ENCODE results near the gene THG1L. TPM values are rescaled to one million over a fixed set of nuclear protein-coding genes. Genes with fewer than 3 reads are reported as not detected.

THG1L gene
- total and polyA plus RNA-seq, 2 donors (not counting 1 experiment from before 2014, with no cell fraction given), result 16.1 to 37.3 TPM

DNA sequence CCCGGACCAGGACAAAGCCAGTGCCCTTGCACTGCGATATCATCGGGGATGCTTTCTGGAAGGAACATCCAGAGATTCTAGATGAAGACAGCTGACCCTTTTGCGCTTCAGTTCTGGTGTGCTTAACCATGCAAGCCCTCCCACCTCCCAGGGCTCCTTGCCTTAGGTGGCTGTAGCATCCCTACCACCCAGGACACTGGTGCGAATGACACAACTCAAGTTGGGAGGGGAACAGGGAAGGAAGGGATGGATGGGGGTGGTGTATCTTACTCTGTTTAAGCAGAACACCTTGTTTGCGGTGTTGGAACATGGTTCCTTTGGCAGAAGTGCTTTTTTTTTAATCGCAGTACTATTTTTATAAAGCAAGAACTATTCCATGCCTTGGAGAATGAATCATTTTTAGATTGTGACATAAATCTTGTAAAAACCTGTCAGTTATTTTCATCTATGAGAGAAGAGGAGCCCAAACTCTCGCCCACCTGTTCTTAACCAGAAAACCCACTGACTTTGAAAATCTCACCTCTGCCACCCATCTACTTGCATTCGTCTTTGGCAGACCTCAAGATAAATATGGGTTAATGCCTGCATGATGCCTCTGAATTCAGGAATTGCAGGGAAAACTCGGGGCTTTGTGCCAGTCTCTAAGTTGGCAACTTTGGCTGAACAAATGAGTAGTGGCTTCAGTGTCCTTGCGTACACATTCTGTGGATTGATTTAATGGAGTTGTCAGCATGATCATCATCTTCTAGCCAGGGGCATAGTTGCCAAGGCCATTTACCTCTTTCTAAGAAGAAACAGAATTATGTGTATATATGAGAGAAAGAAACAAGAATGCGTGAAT is 8.4 kb downstream of the THG1L start:
- no peak for DNase-seq (ENCODE audit: low read depth in 2 of 2)
- Histone ChIP-seq H3K27ac (ENCODE audit: insufficient read depth, low read length) (no peak overlapping the region), H3K4me1 (ENCODE audit: control insufficient read depth, extremely low read depth, insufficient read depth, low read length) (no peaks in the 10 kb centered on the region), H2AFZ (ENCODE audit: low read length) (no peak overlapping the region), H4K20me1 (ENCODE audit: control insufficient read depth, extremely low read depth, insufficient read depth, low read length) (no peaks in the 10 kb centered on the region), H3K36me3 (ENCODE audit: control insufficient read depth, insufficient read depth, low read length) (no peaks in the 10 kb centered on the region), H3K4me2 (ENCODE audit: extremely low read depth, insufficient read depth, low read length) (no peak overlapping the region), H3K4me3 (replicated peaks in 1 of 4; ENCODE audit: control extremely low read depth in 1 of 4, insufficient read depth in 1 of 4, low read depth in 3 of 4, low read length in 4 of 4) (no peak overlapping the region), H3K9ac (ENCODE audit: insufficient read depth, low read length) (no peak overlapping the region), H3K9me3 (ENCODE audit: control insufficient read depth, insufficient read depth, low read depth, low read length) (no peaks in the 10 kb centered on the region), H3K27me3 (ENCODE audit: control insufficient read depth, insufficient read depth, low read length) (no peaks in the 10 kb centered on the region), H3K79me2 (ENCODE audit: control insufficient read depth, insufficient read depth, low read length) (peaks cover 3% of the 10 kb centered on the region)
- TF ChIP-seq EZH2 (IDR thresholded peaks at IDR 0.05; ENCODE audit: low read length, missing control alignments), result no peak
- TF ChIP-seq, protein P1, sequence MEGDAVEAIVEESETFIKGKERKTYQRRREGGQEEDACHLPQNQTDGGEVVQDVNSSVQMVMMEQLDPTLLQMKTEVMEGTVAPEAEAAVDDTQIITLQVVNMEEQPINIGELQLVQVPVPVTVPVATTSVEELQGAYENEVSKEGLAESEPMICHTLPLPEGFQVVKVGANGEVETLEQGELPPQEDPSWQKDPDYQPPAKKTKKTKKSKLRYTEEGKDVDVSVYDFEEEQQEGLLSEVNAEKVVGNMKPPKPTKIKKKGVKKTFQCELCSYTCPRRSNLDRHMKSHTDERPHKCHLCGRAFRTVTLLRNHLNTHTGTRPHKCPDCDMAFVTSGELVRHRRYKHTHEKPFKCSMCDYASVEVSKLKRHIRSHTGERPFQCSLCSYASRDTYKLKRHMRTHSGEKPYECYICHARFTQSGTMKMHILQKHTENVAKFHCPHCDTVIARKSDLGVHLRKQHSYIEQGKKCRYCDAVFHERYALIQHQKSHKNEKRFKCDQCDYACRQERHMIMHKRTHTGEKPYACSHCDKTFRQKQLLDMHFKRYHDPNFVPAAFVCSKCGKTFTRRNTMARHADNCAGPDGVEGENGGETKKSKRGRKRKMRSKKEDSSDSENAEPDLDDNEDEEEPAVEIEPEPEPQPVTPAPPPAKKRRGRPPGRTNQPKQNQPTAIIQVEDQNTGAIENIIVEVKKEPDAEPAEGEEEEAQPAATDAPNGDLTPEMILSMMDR (conservative IDR thresholded peaks at IDR 0.05 in 1 of 2, IDR thresholded peaks at IDR 0.05 in 1 of 2; ENCODE audit: low read depth in 1 of 2, low read length in 2 of 2), result no peak

DNA sequence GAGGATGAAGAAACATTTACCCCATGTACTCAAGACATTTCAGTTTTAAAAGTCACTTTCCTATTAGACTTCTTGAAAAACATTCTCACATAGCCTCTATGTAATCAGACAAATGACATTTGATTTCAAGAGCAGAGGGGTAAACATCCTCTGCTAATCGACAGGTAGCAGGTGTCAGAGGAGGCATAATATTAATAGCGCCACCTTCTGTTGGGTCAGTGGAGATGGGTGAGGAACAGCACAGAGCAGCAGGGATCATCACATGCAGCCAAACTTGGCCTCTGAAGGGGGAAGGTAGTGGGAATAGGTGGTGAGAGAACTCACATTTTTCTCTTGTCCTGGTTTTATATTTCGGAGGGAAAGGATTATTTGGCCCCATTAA is 9.0 kb downstream of the THG1L start:
- no peak overlapping the region for H3K9ac ChIP-seq (ENCODE audit: insufficient read depth, low read length)
- H3K4me2 ChIP-seq (ENCODE audit: extremely low read depth, insufficient read depth, low read length), result no peak overlapping the region
- H3K36me3 ChIP-seq (ENCODE audit: control insufficient read depth, insufficient read depth, low read length), result no peaks in the 10 kb centered on the region
- H3K9me3 ChIP-seq (ENCODE audit: control insufficient read depth, insufficient read depth, low read depth, low read length), result no peaks in the 10 kb centered on the region
- TF ChIP-seq EZH2 (IDR thresholded peaks at IDR 0.05; ENCODE audit: low read length, missing control alignments), result no peak
- TF ChIP-seq, protein P1 (conservative IDR thresholded peaks at IDR 0.05 in 1 of 2, IDR thresholded peaks at IDR 0.05 in 1 of 2; ENCODE audit: low read depth in 1 of 2, low read length in 2 of 2), result peak; percentile 28 to 47
- no peak overlapping the region for H2AFZ ChIP-seq (ENCODE audit: low read length)
- peak in 1 of 2 donors; percentile 11 for DNase-seq (ENCODE audit: low read depth in 2 of 2)
- peaks cover 4% of the 10 kb centered on the region for H3K79me2 ChIP-seq (ENCODE audit: control insufficient read depth, insufficient read depth, low read length)
- peaks cover 2% of the 10 kb centered on the region for H3K4me1 ChIP-seq (ENCODE audit: control insufficient read depth, extremely low read depth, insufficient read depth, low read length)
- H3K27ac ChIP-seq (ENCODE audit: insufficient read depth, low read length), result no peak overlapping the region
- no peak overlapping the region for H3K4me3 ChIP-seq (replicated peaks in 1 of 4; ENCODE audit: control extremely low read depth in 1 of 4, insufficient read depth in 1 of 4, low read depth in 3 of 4, low read length in 4 of 4)
- no peaks in the 10 kb centered on the region for H3K27me3 ChIP-seq (ENCODE audit: control insufficient read depth, insufficient read depth, low read length)
- H4K20me1 ChIP-seq (ENCODE audit: control insufficient read depth, extremely low read depth, insufficient read depth, low read length), result no peaks in the 10 kb centered on the region

DNA sequence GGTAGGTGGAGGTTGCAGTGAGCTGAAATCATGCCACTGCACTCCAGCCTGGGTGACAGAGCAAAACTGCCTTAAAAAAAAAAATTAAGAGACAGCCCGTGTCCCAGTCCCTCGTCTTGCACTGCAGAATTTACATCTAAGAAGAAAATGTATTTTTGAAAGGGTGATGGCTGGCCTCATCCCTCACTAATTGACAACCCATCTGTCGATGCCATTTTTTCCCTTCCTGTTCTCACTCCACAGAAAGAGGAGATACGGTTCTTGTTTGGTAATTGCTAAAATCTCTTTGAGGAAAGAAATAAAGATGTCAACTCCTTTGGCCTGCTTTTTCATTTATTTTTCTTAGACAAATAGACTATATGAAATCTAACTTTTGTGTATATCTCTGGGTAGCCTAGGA is 9.9 kb downstream of the THG1L start:
- Histone ChIP-seq H3K9me3 (ENCODE audit: control insufficient read depth, insufficient read depth, low read depth, low read length) (no peaks in the 10 kb centered on the region), H3K4me3 (replicated peaks in 1 of 4; ENCODE audit: control extremely low read depth in 1 of 4, insufficient read depth in 1 of 4, low read depth in 3 of 4, low read length in 4 of 4) (no peak overlapping the region), H4K20me1 (ENCODE audit: control insufficient read depth, extremely low read depth, insufficient read depth, low read length) (no peaks in the 10 kb centered on the region), H3K9ac (ENCODE audit: insufficient read depth, low read length) (no peak overlapping the region), H3K79me2 (ENCODE audit: control insufficient read depth, insufficient read depth, low read length) (peaks cover 4% of the 10 kb centered on the region), H3K27me3 (ENCODE audit: control insufficient read depth, insufficient read depth, low read length) (no peaks in the 10 kb centered on the region), H3K36me3 (ENCODE audit: control insufficient read depth, insufficient read depth, low read length) (no peaks in the 10 kb centered on the region), H3K27ac (ENCODE audit: insufficient read depth, low read length) (no peak overlapping the region), H2AFZ (ENCODE audit: low read length) (no peak overlapping the region), H3K4me2 (ENCODE audit: extremely low read depth, insufficient read depth, low read length) (no peak overlapping the region), H3K4me1 (ENCODE audit: control insufficient read depth, extremely low read depth, insufficient read depth, low read length) (peaks cover 2% of the 10 kb centered on the region)
- TF ChIP-seq, protein P1 (conservative IDR thresholded peaks at IDR 0.05 in 1 of 2, IDR thresholded peaks at IDR 0.05 in 1 of 2; ENCODE audit: low read depth in 1 of 2, low read length in 2 of 2), result no peak
- no peak for TF ChIP-seq EZH2 (IDR thresholded peaks at IDR 0.05; ENCODE audit: low read length, missing control alignments)
- no peak for DNase-seq (ENCODE audit: low read depth in 2 of 2)

Data from fibroblast of lung (primary cell).